ENCODE measurements around the gene FAM221B.

Gene FAM221B

DNA sequence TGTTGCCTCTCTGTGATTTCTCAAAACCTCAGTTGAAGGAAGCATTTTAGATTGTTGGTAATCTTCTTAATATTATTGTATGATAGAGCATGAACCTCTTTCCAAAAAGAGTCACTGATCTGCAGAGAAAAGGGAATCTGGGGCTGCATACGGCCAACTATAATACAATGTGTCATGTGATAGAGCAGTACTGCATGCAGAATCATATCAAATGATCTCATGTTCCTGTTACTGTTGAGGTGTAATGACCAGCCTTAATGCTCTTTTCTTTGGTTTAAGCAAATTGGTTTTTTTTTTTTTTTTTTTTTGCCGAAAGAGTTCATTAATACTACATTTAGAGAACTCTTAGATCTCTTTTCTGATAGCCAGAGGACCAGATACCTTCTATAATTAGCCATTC lies 61.5 kb downstream of the FAM221B start:
- ChIA-PET POLR2A (no interaction called here), CTCF (no interaction called here)
- no peak for TF ChIP-seq ELF4 (IDR thresholded peaks at IDR 0.05)
- no peak for TF ChIP-seq L3MBTL2 (conservative IDR thresholded peaks at IDR 0.05)
- no peak for TF ChIP-seq ZNF384 (IDR thresholded peaks at IDR 0.05)
- no peak for DNase-seq (ENCODE audit: extremely low spot score)

Data from HEK293T (cell line).